Tibial nerve (tissue), 4 donors: ENCODE data around the gene FAM120B.

ENCODE experiments used
- EP300 ChIP-seq, 2 donors: sonication (generic); formaldehyde crosslinking; IDR thresholded peaks; one replicate each; pipeline ENCODE4 v1.6.1; 2017; ENCODE audit warnings: antibody characterized with exemption in 2 of 2, mild to moderate bottlenecking in 1 of 2
- POLR2A ChIP-seq, 2 donors: fragments of 450-650 bp; IDR thresholded peaks; one replicate each; pipeline ENCODE4 v1.6.1; 2017; ENCODE audit warnings: antibody characterized with exemption in 2 of 2, mild to moderate bottlenecking in 2 of 2, moderate library complexity in 2 of 2
- TF ChIP-seq, protein P1 (sequence below), 5 experiments: fragments of 200-600 bp in 3 of 5; fragments of 450-650 bp in 2 of 5; sonication (generic) in 3 of 5; IDR thresholded peaks; one replicate each; pipeline ENCODE4 v1.5.1; 2016 to 2019; ENCODE audit warnings: antibody characterized with exemption in 5 of 5, mild to moderate bottlenecking in 3 of 5, moderate library complexity in 2 of 5

DNA sequence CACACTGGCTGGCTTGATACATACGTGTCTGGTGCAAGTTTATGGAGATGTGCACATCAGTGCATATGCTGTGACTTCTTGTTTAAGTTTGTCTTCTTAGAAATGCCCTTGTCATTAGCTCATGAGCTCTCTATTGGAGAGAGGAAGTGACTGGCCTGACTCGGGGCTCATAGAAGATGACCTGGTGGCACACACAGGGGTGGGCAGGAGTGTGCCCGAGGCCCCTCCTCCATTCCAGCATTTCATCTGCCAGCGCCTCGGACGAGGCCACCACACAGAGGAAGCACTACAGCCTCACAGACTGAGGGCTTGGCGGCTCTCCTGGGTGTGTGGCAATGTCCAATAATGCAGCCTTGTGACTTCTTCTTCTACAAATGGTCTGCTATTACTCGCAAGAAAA, 109.7 kb downstream of the FAM120B start:
- TF ChIP-seq, protein P1, sequence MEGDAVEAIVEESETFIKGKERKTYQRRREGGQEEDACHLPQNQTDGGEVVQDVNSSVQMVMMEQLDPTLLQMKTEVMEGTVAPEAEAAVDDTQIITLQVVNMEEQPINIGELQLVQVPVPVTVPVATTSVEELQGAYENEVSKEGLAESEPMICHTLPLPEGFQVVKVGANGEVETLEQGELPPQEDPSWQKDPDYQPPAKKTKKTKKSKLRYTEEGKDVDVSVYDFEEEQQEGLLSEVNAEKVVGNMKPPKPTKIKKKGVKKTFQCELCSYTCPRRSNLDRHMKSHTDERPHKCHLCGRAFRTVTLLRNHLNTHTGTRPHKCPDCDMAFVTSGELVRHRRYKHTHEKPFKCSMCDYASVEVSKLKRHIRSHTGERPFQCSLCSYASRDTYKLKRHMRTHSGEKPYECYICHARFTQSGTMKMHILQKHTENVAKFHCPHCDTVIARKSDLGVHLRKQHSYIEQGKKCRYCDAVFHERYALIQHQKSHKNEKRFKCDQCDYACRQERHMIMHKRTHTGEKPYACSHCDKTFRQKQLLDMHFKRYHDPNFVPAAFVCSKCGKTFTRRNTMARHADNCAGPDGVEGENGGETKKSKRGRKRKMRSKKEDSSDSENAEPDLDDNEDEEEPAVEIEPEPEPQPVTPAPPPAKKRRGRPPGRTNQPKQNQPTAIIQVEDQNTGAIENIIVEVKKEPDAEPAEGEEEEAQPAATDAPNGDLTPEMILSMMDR (IDR thresholded peaks at IDR 0.05), result no peak
- TF ChIP-seq POLR2A (IDR thresholded peaks at IDR 0.05) (no peak), EP300 (IDR thresholded peaks at IDR 0.05) (no peak)
